Measurements from ENCODE around the gene FBXO47. TPM values are rescaled to one million over a fixed set of nuclear protein-coding genes. Genes with fewer than 3 reads are reported as not detected.

The FBXO47 gene
- total RNA-seq, 2 donors from 2014 or later, result not detected

GRCh38 chr17:38905375-38905774, 61.8 kb downstream of the FBXO47 start:
- no peak overlapping the region for H3K27ac ChIP-seq
- H3K4me3 ChIP-seq, result no peak overlapping the region
- H3K36me3 ChIP-seq, result peaks cover 13% of the 10 kb centered on the region
- H3K9me3 ChIP-seq, result no peaks in the 10 kb centered on the region
- no peaks in the 10 kb centered on the region for H3K27me3 ChIP-seq (replicated peaks; ENCODE audit: insufficient read depth)
- DNase-seq (ENCODE audit: low spot score) (no peak), ATAC-seq (ENCODE audit: insufficient number of reproducible peaks, low FRiP score, low read depth) (no peak)
- H3K4me1 ChIP-seq (ENCODE audit: control insufficient read depth in 1 of 2, low read depth in 2 of 2), result peaks cover 29 to 57% of the 10 kb centered on the region in 2 donors
- TF ChIP-seq, protein P1, sequence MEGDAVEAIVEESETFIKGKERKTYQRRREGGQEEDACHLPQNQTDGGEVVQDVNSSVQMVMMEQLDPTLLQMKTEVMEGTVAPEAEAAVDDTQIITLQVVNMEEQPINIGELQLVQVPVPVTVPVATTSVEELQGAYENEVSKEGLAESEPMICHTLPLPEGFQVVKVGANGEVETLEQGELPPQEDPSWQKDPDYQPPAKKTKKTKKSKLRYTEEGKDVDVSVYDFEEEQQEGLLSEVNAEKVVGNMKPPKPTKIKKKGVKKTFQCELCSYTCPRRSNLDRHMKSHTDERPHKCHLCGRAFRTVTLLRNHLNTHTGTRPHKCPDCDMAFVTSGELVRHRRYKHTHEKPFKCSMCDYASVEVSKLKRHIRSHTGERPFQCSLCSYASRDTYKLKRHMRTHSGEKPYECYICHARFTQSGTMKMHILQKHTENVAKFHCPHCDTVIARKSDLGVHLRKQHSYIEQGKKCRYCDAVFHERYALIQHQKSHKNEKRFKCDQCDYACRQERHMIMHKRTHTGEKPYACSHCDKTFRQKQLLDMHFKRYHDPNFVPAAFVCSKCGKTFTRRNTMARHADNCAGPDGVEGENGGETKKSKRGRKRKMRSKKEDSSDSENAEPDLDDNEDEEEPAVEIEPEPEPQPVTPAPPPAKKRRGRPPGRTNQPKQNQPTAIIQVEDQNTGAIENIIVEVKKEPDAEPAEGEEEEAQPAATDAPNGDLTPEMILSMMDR (IDR thresholded peaks at IDR 0.05), result no peak

DNA sequence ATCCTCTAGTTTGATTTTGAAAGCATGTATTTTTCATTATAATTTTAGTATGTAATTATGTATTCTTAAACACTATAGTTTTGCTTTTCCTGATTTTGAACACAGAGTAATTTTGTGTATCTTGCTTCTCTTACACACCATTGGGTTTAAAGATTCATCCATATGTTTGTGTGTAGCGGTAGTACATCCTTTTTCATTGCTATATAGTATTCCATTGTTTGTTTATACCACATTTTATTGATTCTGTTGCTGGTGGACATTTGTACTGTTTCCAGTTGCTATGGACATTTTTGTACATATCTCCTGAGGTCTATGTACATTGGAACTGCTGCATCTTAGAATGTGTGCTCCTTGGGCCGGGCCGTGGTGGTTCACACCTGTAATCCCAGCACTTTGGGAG, 62.3 kb downstream of the FBXO47 start:
- peaks cover 31 to 60% of the 10 kb centered on the region in 2 donors for H3K4me1 ChIP-seq (ENCODE audit: control insufficient read depth in 1 of 2, low read depth in 2 of 2)
- no peaks in the 10 kb centered on the region for H3K9me3 ChIP-seq
- H3K27ac ChIP-seq, result no peak overlapping the region
- peaks cover 13% of the 10 kb centered on the region for H3K36me3 ChIP-seq
- DNase-seq (ENCODE audit: low spot score) (no peak), ATAC-seq (ENCODE audit: insufficient number of reproducible peaks, low FRiP score, low read depth) (no peak)
- no peak overlapping the region for H3K4me3 ChIP-seq
- TF ChIP-seq, protein P1 (IDR thresholded peaks at IDR 0.05), result no peak
- H3K27me3 ChIP-seq (replicated peaks; ENCODE audit: insufficient read depth), result no peaks in the 10 kb centered on the region

DNA sequence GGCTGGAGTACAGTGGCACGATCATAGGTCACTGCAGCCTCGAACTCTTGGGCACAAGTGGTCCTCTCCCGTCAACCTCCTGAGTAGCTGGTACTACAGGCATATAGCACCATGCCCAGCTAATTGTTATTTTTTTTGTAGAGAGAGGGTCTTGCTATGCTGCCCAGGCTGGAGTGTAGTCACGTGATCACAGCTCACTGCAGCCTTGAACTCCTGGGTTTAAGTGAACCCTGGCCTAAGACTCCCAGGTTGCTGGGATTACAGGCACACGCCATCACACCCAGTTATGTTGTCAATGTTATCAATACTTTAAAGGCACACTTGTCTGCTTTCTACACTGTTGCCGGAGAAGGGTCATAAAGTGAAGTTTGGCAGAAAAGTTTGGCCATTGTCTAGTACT, 63.8 kb downstream of the FBXO47 start:
- Histone ChIP-seq H3K36me3 (peaks cover 14% of the 10 kb centered on the region), H3K27me3 (replicated peaks; ENCODE audit: insufficient read depth) (no peaks in the 10 kb centered on the region), H3K9me3 (no peaks in the 10 kb centered on the region), H3K4me3 (no peak overlapping the region), H3K27ac (no peak overlapping the region), H3K4me1 (ENCODE audit: control insufficient read depth in 1 of 2, low read depth in 2 of 2) (peaks cover 34 to 60% of the 10 kb centered on the region in 2 donors)
- DNase-seq (ENCODE audit: low spot score) (no peak), ATAC-seq (ENCODE audit: insufficient number of reproducible peaks, low FRiP score, low read depth) (no peak)
- TF ChIP-seq, protein P1 (IDR thresholded peaks at IDR 0.05), result no peak

- Histone ChIP-seq H3K27me3 (replicated peaks; ENCODE audit: insufficient read depth) (no peaks in the 10 kb centered on the region), H3K36me3 (peaks cover 23% of the 10 kb centered on the region), H3K4me1 (ENCODE audit: control insufficient read depth in 1 of 2, low read depth in 2 of 2) (peaks cover 46 to 60% of the 10 kb centered on the region in 2 donors), H3K4me3 (peak overlapping the region; percentile 32), H3K27ac (peak overlapping the region; percentile 16 to 49), H3K9me3 (no peaks in the 10 kb centered on the region)
- TF ChIP-seq, protein P1 (IDR thresholded peaks at IDR 0.05), result no peak
- ATAC-seq (ENCODE audit: insufficient number of reproducible peaks, low FRiP score, low read depth) (peak; percentile 50), DNase-seq (ENCODE audit: low spot score) (no peak)
Observed at GRCh38 chr17:38900978-38901656, 66.1 kb downstream of the FBXO47 start.

GRCh38 chr17:38899421-38899820, 67.8 kb downstream of the FBXO47 start:
- DNase-seq (ENCODE audit: low spot score) (no peak), ATAC-seq (ENCODE audit: insufficient number of reproducible peaks, low FRiP score, low read depth) (no peak)
- H3K27ac ChIP-seq, result no peak overlapping the region
- TF ChIP-seq, protein P1 (IDR thresholded peaks at IDR 0.05), result no peak
- H3K27me3 ChIP-seq (replicated peaks; ENCODE audit: insufficient read depth), result no peaks in the 10 kb centered on the region
- peaks cover 44 to 63% of the 10 kb centered on the region in 2 donors for H3K4me1 ChIP-seq (ENCODE audit: control insufficient read depth in 1 of 2, low read depth in 2 of 2)
- H3K36me3 ChIP-seq, result peaks cover 24% of the 10 kb centered on the region
- H3K9me3 ChIP-seq, result no peaks in the 10 kb centered on the region
- H3K4me3 ChIP-seq, result no peak overlapping the region

Data from thoracic aorta (tissue), 2 donors.